ENCODE data around the gene RNF213.
"Not testable (repeated sequence)": the region's sequence is repeated elsewhere in the genome, so short reads cannot be mapped to it uniquely, and the experiment has no call there.

Gene RNF213

DNA sequence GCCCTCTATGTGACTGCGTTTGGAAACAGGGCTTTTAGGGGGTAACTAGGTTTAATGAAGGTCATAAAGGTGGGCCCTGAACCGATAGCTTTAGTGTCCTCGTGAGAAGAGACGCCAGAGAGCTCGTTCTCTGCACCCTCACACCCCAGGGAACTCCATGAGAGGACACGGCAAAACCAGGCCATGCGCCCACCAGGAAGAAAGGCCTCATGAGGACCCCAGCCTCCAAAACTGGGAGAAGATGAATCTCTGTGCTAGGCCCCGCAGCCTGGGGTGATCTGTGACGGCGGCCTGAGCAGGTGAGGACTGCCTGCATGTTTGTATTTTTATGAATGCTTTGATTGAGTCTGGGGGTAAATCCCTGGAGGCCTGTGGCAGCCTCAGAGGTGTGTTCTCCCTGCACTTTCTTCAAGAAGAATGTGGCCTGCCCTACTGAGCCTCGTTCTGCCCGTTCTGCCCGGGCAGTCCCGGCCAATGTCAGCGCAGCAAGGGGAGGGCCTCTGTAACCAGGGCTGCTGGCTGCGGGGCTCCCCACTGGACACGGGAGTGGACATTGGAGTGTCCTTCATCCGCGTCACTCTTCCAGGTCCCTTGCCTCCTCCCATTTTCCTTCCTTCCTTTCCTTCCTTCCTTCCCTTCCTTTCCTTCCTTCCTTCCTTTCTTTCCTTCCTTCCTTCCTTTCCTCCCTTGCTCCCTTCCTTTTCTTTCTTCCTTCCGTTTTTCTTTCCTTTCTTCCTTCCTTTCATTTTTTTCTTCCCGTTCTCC lies 6.8 kb upstream of the RNF213 start:
- DNase-seq = no peak

DNA sequence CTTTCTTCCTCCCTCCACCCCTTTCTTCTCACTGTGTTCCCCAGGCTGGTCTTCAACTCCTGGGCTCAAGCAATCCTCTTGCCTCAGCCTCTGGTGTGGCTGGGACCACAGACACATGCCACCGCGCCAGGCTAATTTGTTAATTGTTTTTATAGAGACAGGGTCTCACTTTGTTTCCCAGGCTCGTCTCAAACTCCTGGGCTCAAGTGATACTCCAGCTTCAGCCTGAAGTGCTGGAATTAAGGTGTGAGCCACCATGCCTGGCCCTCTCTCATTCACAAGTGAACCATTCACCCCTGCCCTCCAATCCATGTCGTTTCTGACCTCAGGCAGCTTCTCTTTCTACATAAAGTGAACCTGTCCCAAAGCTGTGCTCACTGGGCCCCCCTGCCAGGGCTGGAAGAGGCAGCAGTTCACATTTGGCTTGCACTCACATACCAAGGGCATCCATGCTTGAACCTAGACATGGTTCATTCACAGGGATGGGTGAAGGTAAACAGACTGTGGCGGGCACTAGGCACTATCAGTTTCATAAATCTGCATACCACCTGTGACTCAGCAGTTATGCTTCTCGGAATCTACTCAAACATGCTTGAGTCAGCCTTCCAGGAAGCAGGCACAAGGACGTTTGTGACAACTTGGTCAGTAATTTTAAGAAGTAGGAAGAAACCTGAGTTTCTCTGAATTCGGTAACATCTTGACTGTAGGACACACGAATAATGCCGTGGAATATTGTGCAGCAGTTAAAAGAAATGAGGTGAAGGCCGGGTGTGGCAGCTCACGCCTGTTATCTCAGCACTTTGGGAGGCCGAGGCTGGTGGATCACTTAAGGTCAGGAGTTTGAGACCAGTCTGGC lies 6.0 kb upstream of the RNF213 start:
- DNase-seq = peak; percentile 74

DNA sequence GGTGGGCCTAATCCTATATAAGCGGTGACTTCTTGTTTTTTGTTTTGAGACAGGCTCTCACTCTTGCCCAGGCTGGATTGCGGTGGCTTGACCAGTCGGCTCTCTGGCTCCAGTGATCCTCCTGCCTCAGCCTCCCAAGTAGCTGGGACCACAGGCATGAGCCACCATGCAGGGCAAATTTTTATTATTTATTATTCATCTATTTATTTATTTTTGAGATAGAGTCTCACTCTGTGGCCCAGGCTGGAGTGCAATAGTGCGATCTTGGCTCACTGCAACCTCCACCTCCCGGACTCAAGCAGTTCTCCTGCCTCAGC lies 4.7 kb upstream of the RNF213 start:
- DNase-seq = no peak

DNA sequence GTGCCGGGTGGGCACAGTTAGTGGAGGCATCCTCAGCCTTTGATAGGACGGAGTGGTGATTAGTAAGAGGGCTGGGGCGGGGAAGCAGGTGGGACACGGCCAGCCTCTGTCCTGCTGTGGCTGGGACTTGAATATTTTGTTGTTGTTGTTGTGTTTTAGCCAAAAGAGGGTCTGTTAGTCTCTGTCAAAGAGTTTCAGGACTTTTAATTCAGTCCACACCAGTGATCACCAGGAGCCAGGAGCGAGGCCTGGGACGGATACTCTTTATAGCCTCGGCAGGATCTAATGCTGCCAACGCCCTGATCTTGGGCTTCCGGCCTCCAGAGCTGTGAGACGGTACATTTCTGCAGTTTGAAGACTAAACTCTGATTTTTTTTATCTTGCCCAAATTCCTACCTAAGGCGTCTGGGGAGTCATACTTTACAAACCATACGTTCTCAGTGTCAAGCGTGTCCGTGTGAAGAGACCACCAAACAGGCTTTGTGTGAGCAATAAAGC lies 2.9 kb upstream of the RNF213 start:
- DNase-seq = no peak

DNA sequence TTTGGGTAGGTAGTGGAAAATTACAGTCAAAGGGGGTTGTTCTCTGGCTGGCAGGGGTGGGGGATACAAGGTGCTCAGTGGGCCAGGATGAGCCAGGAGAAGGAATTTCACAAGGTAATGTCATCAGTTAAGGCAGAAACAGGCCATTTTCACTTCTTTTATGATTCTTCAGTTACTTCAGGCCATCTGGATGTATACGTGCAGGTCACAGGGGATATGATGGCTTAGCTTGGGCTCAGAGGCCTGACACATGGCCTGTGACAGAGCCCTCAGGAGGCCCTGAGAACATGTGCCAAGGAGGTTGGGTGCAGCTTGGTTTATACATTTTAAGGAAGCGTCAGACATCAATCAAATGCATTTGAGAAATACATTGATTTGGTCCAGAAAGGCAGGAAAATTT lies 2.4 kb upstream of the RNF213 start:
- DNase-seq = not testable (repeated sequence)

DNA sequence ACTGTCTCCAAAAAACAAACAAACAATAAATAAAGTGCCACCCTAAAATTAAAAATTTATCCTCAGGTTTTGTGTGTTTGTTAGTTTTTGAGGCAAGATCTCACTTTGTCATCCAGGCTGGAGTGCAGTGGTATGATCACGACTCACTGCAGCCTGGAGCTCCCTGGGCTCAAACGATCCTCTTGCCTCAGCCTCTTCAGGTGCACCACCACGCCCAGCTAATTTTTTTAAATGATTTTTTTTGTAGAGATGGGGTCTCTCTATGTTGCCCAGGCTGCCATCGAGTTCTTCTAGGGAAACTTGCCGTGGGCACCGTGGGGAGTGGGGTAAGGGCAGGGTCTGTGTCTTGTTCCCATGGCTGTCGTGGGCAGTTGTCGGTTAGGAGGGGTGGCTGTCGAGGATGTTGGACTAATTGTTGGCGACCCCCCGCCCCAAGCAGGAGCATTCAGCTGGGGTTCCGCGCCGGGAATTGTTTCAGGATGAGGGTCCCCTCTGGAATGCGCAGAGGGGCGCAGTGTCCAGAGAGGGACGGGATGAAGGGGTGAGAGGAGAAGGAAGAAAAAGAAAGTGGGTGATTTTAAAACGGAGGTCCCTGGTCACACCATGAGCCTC lies 1.1 kb upstream of the RNF213 start:
- DNase-seq = no peak

DNA sequence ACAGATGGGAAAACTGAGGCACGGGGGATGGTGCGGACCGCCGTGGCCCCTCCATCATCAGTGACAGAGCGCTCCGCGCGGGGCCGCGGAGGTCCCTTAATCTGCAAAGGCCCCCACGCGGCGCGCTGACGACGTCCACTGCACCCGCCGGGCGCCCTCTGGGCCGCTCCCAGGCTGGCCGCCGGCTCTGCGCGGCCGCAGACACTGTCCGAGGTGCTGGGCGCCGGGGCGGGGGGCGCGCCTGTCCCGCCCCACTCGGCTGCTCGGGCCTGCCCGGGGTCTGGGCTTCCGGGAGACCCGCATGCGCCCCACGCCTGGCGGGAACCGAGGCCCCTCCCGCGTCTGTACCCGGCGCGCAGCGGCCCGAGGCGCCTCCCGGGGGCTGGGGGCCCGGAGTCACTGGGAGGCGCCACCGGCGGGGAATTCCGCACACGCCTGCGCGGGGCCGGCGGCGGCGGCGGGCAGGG lies 550 bp upstream of the RNF213 start:
- DNase-seq = peak; percentile 81

DNA sequence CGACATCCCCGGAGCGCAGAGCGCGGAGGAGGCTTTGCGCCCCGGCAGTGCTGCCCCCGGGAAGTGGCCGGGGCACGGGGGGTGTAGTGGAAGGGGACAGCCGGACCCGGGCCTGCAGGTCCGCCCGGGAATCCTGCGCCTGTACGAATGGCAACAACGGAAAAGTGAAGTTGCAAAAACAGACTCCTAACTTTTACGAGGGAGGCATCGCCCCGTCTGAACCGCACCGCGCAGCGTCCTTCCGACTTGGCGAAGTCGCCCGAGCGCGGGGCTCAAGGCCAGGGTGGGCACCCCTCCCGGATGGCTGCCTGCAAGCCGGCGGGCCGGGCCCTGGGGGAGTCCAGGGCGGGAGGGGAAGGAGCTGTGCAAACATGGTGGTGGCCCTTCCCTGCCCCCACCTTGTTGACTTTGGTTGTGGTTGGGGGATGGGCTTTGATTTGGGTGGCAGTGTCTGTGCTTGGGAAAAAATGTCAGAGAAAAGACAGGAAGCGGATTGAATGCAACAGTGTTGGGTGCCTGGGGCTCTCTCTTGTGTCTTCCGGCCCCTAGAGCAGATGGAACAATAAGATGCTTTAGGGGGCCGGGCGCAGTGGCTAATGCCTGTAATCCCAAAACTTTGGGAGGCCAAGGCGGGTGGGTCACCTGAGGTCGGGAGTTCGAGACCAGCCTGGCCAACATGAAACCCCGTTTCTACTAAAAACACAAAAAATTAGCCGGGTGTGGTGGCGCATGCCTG lies 675 bp downstream of the RNF213 start:
- DNase-seq = peak; percentile 85

DNA sequence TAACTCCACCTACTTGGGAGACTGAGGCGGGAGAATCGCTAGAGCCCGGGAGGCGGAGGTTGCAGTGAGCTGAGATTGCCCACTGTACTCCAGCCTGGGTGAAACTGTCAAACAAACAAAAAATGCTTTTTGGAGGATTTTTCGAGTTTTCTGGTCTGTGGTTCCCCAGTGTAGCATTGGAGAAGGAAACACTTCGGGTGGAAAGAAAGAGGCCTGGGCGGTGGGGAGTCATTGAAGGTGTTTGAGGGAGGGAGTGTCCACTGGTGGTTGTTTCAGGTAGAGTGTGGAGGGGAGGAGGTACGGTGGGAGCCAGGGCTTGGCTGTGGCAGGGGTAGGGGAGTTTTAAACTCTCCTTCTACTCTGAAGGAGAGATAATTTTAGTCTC lies 1.2 kb downstream of the RNF213 start:
- DNase-seq = no peak

DNA sequence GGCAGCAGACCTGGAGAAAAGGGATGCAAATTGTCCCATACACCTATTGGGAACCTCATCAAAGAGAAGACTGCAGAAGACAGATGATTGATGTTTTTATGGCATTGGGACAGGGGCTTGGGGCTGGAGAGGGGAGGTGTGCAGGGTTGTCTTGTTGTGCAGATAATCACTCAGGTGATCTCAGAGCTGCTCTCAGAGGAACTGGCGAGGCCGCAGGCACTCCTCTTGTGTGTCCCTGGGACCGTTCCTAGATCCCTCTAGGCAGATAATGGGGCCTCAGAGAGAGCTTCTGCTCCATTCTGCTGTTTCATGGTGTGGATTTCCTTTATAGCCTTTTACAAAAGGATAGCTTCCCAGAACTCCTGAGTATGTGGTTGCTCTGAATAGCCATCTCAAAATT lies 1.6 kb downstream of the RNF213 start:
- no peak for DNase-seq

DNA sequence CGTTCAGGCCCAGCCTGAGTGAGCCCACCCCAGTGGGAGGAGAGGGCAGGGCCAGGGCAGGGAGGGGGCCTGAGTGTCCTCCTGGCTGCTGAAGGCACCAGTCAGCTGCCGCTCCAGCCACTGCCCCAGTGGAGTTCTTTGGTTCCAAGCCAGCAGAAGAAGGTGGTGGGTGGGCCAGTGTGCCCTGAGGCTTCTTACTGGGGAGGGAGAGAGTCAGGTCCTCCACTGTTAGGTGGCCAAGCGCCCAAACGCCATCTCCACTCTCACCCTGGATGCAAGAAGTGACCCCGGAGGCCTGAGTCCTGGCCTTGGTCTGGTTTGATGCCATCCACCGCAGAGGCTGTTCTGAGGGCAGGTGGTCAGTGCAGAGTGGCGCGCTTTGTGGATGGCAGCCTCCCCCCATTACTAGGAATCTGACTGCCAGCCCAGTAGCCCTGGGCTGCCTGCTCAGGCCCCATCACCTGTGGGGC lies 2.2 kb downstream of the RNF213 start:
- no peak for DNase-seq

DNA sequence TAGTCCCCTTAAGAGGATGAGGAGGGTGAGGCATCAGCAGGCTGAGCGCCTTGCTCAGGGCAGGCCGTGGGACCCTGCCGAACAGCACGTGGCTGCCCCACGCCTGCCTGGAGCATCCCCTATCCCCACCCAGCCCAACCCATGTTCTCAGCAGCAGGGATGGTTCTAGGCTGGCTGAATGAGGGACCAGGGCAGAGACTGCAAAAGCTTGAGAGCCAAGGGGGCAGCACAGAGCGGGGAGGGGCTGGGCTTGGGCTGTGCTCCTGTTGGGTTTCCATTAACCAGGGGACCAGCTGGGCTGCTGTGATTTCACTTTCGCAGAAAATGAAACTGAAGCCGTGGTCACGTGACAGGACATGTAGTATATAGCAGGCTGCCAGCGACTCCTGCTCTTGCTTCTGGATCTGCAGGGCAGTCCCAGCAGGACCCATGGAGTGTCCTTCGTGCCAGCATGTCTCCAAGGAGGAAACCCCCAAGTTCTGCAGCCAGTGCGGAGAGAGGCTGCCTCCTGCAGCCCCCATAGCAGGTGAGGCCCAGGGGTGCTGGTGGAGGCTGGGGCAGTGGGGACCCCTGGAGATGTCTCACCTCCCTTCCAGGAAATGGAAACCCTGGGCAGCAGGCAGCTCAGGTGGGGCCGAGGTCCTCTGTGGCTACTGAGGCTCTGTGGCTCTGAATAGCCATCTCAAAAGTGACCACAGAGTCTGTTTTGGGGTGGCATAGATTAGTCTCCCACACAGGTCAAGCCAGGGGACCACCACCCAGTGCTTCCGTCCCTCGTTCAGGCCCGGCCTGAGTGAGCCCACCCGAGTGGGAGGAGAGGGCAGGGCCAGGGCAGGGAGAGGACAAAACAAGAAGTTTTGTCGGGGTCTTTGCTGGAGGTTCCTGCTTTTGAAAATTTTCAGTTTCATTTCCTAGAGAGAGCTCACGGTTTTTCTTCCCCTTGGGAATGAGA lies 2.9 kb downstream of the RNF213 start:
- peak; percentile 91 for DNase-seq

DNA sequence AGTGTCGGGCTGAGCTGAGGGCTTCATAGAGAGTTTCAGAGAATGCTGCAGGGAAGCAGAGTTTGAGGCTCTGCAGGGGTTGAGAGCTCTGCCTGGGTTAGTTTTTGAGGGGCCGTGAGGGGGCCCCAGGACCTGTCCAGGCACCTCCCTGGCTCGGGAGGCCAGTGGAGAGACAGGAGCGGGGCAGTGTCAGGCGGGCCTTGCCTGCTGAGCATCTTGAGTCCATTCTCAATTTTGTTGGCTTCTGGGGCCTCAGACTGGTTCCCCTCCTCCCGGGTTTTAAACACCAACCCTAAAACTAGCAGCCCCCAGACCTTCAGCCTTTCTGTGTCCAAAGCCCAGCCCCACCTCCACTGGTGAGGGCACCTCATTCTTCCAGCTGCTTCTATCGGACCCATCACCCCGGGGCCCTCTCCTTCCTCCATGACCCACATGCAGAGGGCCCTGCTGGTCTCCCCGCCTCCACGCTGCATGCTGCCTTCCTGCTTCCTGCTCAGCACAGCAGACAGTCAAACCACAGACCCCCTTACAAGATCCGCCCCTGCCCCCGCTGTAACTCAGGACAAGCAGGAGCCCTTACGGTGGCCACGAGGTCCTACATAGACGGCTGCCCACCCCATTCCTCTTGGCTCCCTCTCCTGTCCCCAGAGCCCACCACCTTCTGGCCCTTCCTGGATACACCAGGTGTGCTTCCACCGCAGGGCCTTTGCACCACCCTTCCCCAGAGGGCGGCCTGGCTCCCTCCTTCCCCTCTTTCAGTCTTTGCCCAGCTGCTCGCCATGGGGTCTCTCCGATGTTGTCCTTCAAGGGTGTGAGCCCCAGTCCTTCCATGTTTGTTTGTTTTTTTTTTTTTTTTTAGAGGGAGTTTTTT lies 3.8 kb downstream of the RNF213 start:
- DNase-seq = peak; percentile 61

DNA sequence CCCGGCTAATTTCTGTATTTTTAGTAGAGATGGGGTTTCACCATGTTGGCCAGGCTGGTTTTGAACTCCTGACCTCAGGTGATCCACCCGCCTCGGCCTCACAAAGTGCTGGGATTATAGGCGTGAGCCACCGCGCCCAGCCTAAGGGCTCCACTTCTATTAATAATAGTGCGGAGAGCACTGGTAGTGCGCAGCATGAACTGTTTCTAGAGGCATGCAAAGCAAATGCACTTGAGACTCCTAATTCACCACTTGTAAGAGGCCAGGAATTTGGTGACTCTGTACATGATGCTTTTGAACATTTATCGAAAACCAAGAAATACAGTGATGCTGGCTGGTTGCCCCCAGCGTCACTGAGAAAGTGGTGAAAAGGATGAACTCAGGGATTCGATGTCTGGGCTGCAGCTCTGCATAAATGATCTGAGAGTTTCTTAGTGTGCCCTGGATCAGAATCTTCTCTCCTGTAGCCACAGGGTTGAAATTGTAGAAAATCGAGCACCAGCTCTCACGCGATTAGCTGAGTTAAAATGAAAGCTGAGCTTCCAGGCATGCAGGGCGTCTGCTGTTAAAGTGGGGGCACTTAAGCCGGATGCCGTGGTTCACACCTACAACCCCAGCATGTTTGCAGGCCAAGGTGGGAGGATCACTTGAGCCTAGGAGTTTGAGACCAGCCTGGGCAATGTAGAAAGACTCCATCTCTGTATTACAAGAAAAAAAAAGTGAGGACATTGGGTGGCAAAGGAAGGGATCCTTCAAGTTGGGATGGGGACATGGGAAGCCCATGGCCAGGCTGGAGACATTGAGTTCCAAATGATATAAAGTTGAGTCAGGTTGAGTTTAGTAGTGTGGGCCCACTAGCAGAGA lies 4.8 kb downstream of the RNF213 start:
- DNase-seq = peak; percentile 76

DNA sequence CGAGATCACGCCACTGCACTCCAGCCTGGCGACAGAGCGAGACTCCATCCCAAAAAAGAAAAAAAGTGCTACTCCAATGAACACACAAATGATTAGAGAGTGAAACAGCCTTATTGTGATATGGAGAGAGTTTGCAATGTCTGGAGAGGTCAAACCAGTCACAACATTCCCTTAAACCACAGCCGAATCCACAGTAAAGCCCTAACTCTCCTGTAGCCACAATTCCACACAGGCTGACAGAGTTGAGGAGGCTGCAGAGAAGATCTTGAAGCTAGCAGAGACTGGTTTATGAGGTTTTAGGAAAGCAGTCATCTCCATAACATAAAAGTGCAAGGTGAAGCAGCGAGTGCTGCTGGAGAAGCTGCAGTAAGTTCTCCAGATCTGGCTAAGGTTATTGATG lies 6.7 kb downstream of the RNF213 start:
- DNase-seq = no peak

DNA sequence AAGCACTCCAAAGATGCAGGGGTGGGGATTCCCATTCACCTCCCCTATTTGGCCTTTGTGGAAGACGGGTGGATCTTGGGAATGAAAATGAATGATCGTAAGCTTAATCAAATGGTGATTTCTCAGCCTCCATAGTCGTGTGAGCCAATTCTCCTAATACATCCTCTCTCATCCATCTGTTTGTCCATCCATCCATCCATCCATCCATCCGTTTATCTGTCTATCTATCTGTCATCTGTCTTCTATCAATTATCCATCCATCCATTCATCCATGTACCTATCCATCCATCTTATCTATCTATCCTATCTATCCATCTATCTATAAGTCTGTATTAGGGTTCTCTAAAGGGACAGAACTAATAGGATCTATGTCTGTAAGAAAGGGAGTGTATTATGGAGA lies 7.8 kb downstream of the RNF213 start:
- DNase-seq = no peak

DNA sequence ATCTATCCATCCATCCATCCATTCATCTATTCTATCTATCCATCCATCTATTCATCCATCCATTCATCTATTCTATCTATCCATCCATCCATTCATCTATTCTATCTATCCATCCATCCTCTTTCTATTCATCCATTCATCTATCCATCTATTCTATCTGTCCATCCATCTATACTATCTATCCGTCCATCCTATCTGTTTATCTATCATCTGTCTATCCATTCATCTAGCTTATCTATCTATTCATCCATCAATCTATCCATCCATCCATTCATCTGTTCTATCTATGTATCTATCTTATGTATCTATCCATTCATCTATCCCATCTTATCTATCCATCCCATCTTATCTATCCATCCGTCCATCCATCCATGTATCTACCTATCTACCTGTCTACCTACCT lies 8.8 kb downstream of the RNF213 start:
- DNase-seq = no peak

DNA sequence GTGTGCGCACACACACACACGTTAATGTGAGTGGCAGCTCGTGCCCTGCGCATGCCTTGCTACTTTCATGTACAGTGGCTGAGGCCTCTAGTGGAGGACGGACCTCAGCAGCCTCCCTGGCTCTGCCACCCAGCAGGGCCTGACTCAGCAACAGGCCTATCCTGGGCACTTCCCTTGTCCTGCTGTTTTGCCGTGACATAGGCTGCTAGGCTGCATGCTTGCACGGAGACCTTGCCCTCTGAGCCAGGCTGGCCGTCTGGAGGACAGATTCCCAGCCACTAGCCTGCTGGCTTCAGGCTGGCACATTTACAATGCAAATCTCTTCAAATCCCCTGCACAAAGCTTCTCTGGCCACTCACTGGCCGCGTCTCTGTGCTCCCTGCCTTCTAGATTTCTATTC lies 9.5 kb downstream of the RNF213 start:
- DNase-seq = no peak

DNA sequence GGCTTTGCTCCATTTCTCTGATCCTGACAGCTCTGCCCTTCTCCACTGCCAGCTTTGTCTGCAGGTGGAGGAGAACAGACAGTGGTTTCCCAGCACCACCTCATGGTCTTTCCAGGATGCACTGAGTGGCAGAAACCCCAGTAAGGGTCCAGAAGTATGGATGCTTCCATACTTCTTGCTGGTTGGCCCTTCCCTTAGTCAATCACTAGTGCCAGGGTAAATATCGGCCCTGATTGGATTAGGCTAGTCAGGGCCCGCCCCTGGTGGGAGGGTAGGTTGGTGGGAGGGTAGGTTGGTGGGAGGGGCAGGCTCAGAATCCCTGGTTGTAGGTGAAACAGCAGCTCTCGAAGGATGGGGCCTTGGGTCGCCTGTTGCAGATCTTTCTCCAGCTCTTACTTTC lies 10.2 kb downstream of the RNF213 start:
- peak; percentile 51 for DNase-seq

DNA sequence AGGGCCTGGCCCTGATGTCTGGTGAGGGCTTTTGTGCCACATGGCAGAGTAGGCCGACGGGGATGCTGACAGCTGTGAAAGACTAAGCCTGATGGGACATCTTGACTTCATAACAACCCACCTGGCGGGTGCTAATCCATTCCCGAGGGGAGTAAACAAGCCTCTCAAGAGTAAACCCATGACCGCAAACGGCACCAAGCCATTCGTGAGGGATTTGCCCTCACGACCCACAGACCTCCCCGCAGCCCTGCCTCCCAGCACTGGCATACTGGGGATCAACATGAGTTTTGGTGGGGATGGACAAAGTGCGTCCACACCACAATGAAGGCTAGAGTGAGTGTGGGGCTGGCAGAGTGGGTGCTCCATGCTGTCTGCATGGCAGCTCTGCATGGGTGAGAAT lies 11.7 kb downstream of the RNF213 start:
- no peak for DNase-seq
